Gastrocnemius medialis (tissue), 4 donors: Measurements from ENCODE around the gene TRAPPC8. TPM values are rescaled to one million over a fixed set of nuclear protein-coding genes. Genes with fewer than 3 reads are reported as not detected.

Experiments used
- ATAC-seq, 2 donors: fragments of 150-250 bp; one replicate each; pipeline ENCODE4 v1.9.1; 2016
- DNase-seq, 2 donors: peaks; one replicate each; pipeline ENCODE4 v3.0.0-alpha.2; 2019
- H3K27ac ChIP-seq, 4 donors: fragments of 200-600 bp; sonication (generic); 1 replicate in 1 of 4; 2 replicates in 3 of 4; pipeline ENCODE4 v1.5.1; 2016 to 2018; ENCODE audit warnings: mild to moderate bottlenecking in 2 of 4, moderate library complexity in 1 of 4
- H3K27me3 ChIP-seq, 3 donors: fragments of 200-600 bp; sonication (generic) in 2 of 3; 1 replicate in 1 of 3; 2 replicates in 2 of 3; pipeline versions ENCODE4 v1.5.1 to v1.6.0; 2016 to 2019; ENCODE audit warnings: mild to moderate bottlenecking in 1 of 3, moderate library complexity in 1 of 3
- H3K36me3 ChIP-seq, 2 donors: fragments of 200-600 bp; sonication (generic) in 1 of 2; one replicate each; pipeline ENCODE4 v1.5.1; 2017 to 2018
- H3K4me1 ChIP-seq, 2 donors: fragments of 200-600 bp; sonication (generic) in 1 of 2; one replicate each; pipeline ENCODE4 v1.5.1; 2016 to 2017; ENCODE audit warnings: mild to moderate bottlenecking in 2 of 2
- H3K4me3 ChIP-seq, 4 donors: fragments of 200-600 bp; sonication (generic) in 3 of 4; 1 replicate in 1 of 4; 2 replicates in 3 of 4; pipeline ENCODE4 v1.5.1; 2016 to 2019; ENCODE audit warnings: mild to moderate bottlenecking in 2 of 4
- H3K9me3 ChIP-seq, 3 donors: fragments of 200-600 bp; sonication (generic) in 2 of 3; 1 replicate in 1 of 3; 2 replicates in 2 of 3; pipeline ENCODE4 v1.5.1; 2016 to 2019
- POLR2A ChIP-seq, 2 donors: fragments of 450-650 bp; IDR thresholded peaks; one replicate each; pipeline ENCODE4 v1.6.1; 2017; ENCODE audit warnings: antibody characterized with exemption in 2 of 2, mild to moderate bottlenecking in 2 of 2, moderate library complexity in 2 of 2
- in situ Hi-C, 4 donors: fragments of 200-750 bp; cut with MboI; loops; one replicate each; pipeline versions ENCODE4 v1.15.0 to v1.8.0; 2017; ENCODE audit warnings: low sequenced_read_pairs in 4 of 4
- intact Hi-C: fragments of 100-400 bp; cut with DNase I; formaldehyde crosslinking; loops from one replicate; pipeline ENCODE4 v1.15.1; 2023; ENCODE audit warnings: low total_unique reads
- total RNA-seq, 4 donors: library from RNA; depleted of rRNA; stranded (reverse); fragments of >200 nt; gene quantifications; one replicate each; pipeline versions ENCODE4 v1.1.0 to v1.2.3, GENCODE V29; 2016
- TF ChIP-seq, protein P1 (sequence below), 5 experiments: fragments of 450-650 bp in 3 of 5; fragments of 200-600 bp in 2 of 5; sonication (generic) in 2 of 5; IDR thresholded peaks in 4 of 5; conservative IDR thresholded peaks in 1 of 5; 1 replicate in 4 of 5; 2 replicates in 1 of 5; pipeline ENCODE4 v1.5.1; 2016 to 2019; ENCODE audit warnings: antibody characterized with exemption in 5 of 5, mild to moderate bottlenecking in 3 of 5, moderate library complexity in 3 of 5

Gene TRAPPC8
- total RNA-seq, 4 donors from 2014 or later, result 29.8 to 40.7 (median 39.1) TPM

DNA sequence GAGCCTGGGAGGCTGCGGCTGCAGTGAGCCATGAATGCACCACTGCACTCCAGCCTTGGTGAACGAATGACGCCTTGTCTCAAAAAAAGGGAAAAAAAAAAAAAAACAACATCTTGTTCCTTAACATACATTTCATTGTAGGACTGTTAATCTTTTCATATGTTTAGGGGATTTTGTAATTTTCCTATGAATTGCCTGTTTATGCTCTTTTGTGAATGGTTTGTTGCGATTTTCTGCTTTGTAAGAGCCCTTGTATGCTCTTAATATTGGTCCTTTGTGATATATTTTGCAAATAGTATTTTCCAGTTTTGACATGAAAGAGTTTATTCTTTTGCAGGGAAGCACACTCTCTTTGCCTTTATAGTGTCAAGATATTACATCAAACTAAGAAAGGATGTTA is 50.0 kb downstream of the TRAPPC8 start:
- Histone ChIP-seq H3K4me1 (no peaks in the 10 kb centered on the region), H3K9me3 (no peaks in the 10 kb centered on the region), H3K27me3 (no peaks in the 10 kb centered on the region), H3K27ac (no peak overlapping the region), H3K36me3 (peaks cover 0 to 23% of the 10 kb centered on the region in 2 donors), H3K4me3 (no peak overlapping the region)
- ATAC-seq (no peak), DNase-seq (no peak)
- TF ChIP-seq, protein P1, sequence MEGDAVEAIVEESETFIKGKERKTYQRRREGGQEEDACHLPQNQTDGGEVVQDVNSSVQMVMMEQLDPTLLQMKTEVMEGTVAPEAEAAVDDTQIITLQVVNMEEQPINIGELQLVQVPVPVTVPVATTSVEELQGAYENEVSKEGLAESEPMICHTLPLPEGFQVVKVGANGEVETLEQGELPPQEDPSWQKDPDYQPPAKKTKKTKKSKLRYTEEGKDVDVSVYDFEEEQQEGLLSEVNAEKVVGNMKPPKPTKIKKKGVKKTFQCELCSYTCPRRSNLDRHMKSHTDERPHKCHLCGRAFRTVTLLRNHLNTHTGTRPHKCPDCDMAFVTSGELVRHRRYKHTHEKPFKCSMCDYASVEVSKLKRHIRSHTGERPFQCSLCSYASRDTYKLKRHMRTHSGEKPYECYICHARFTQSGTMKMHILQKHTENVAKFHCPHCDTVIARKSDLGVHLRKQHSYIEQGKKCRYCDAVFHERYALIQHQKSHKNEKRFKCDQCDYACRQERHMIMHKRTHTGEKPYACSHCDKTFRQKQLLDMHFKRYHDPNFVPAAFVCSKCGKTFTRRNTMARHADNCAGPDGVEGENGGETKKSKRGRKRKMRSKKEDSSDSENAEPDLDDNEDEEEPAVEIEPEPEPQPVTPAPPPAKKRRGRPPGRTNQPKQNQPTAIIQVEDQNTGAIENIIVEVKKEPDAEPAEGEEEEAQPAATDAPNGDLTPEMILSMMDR (IDR thresholded peaks at IDR 0.05 in 4 of 5, conservative IDR thresholded peaks at IDR 0.05 in 1 of 5), result no peak
- no peak for TF ChIP-seq POLR2A (IDR thresholded peaks at IDR 0.05)
- in situ Hi-C loops (no loop called here), intact Hi-C loops (no loop called here)

DNA sequence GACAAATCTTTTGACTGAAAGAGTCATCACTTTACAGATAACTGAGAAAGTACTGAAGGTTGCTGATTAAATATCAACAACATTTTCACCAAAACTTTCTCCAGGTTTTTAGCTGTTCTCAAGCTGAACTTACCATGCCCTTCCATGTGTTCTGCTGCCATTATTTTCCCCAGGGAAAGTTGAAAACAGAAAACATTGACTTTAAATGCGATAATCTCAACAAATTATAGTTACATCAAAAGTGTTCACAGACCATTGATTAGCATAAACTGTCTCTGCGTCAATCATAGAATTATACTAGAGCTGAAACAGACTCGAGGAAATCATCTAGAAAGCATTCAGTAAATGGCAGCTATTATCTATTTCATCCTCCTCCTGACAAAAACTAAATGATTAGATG is 51.4 kb downstream of the TRAPPC8 start:
- TF ChIP-seq, protein P1 (IDR thresholded peaks at IDR 0.05 in 4 of 5, conservative IDR thresholded peaks at IDR 0.05 in 1 of 5), result no peak
- TF ChIP-seq POLR2A (IDR thresholded peaks at IDR 0.05), result no peak
- Histone ChIP-seq H3K27me3 (no peaks in the 10 kb centered on the region), H3K4me3 (no peak overlapping the region), H3K4me1 (no peaks in the 10 kb centered on the region), H3K9me3 (no peaks in the 10 kb centered on the region), H3K36me3 (peaks cover 0 to 30% of the 10 kb centered on the region in 2 donors), H3K27ac (no peak overlapping the region)
- in situ Hi-C loops (no loop called here), intact Hi-C loops (no loop called here)
- ATAC-seq (no peak), DNase-seq (no peak)

DNA sequence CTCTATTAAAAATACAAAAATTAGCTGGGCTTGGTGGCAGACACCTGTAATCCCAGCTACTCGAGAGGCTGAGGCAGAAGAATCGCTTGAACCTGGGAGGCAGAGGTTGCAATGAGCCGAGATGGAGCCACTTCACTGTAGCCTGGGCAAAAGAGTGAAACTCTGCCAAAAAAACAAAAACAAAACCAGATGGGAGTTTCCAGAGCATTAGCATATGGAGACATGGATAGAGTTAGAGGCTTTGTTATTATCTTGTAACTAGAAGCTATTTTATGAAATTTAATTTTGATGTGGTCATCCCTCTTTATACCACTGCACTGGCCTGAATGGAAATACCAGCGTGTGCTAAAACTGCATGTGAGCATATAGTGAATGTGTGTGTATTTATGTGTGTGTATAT is 58.9 kb downstream of the TRAPPC8 start:
- no peaks in the 10 kb centered on the region for H3K27me3 ChIP-seq
- ATAC-seq (no peak), DNase-seq (no peak)
- peaks cover 0 to 6% (median 4%) of the 10 kb centered on the region in 3 donors for H3K9me3 ChIP-seq
- H3K4me3 ChIP-seq, result no peak overlapping the region
- H3K4me1 ChIP-seq, result no peaks in the 10 kb centered on the region
- H3K36me3 ChIP-seq, result peaks cover 0 to 50% of the 10 kb centered on the region in 2 donors
- intact Hi-C loops, result no loop called here
- no peak overlapping the region for H3K27ac ChIP-seq
- TF ChIP-seq POLR2A (IDR thresholded peaks at IDR 0.05), result no peak
- TF ChIP-seq, protein P1 (IDR thresholded peaks at IDR 0.05 in 4 of 5, conservative IDR thresholded peaks at IDR 0.05 in 1 of 5), result no peak
- in situ Hi-C loops, result no loop called here

DNA sequence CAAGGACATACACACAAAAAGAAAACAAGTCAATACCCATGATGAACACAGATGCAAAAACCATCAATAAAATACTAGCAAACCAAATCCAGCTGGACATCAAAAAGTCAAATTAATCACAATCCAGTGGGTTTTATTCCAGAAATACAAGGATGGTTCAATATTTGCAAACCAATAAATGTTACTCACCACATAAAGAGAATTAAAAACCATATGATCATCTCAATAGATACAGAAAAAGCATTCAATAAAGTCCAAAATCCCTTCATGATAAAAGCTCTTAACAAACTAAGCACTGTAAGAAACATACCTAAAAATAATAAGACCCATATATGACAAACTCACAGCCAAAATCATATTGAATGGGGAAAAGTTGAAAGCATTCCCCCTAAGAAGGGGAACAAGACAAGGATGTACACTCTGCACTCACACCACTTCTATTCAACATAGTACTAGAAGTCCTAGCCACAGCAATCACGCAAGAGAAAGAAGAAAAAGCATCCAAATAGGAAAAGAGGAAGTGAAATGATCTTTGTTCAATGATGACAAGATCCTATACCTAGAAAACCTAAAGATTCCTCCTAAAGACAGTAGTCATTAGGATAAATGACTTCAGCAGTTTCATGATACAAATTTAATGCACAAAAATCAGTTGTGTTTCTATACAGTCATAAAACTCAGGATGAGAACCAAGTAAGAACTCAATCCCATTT is 62.6 kb downstream of the TRAPPC8 start:
- ATAC-seq (no peak), DNase-seq (no peak)
- Histone ChIP-seq H3K9me3 (peaks cover 0 to 6% (median 4%) of the 10 kb centered on the region in 3 donors), H3K36me3 (peaks cover 0 to 68% of the 10 kb centered on the region in 2 donors), H3K27ac (no peak overlapping the region), H3K4me1 (no peaks in the 10 kb centered on the region), H3K4me3 (no peak overlapping the region), H3K27me3 (no peaks in the 10 kb centered on the region)
- in situ Hi-C loops (no loop called here), intact Hi-C loops (no loop called here)
- TF ChIP-seq POLR2A (IDR thresholded peaks at IDR 0.05), result no peak
- TF ChIP-seq, protein P1 (IDR thresholded peaks at IDR 0.05 in 4 of 5, conservative IDR thresholded peaks at IDR 0.05 in 1 of 5), result no peak
